NCI-H345 treated with DMSO at 0.1 percent for 48 hours (cell line): ENCODE data around the gene PRKCB.
"Not testable (repeated sequence)": the region's sequence is repeated elsewhere in the genome, so short reads cannot be mapped to it uniquely, and the experiment has no call there.

ENCODE experiments used
- DNase-seq: peaks from one replicate; lab custom pipeline; 2025; ENCODE audit not compliant: unreplicated experiment; lab: John Stamatoyannopoulos, UW

PRKCB gene

DNA sequence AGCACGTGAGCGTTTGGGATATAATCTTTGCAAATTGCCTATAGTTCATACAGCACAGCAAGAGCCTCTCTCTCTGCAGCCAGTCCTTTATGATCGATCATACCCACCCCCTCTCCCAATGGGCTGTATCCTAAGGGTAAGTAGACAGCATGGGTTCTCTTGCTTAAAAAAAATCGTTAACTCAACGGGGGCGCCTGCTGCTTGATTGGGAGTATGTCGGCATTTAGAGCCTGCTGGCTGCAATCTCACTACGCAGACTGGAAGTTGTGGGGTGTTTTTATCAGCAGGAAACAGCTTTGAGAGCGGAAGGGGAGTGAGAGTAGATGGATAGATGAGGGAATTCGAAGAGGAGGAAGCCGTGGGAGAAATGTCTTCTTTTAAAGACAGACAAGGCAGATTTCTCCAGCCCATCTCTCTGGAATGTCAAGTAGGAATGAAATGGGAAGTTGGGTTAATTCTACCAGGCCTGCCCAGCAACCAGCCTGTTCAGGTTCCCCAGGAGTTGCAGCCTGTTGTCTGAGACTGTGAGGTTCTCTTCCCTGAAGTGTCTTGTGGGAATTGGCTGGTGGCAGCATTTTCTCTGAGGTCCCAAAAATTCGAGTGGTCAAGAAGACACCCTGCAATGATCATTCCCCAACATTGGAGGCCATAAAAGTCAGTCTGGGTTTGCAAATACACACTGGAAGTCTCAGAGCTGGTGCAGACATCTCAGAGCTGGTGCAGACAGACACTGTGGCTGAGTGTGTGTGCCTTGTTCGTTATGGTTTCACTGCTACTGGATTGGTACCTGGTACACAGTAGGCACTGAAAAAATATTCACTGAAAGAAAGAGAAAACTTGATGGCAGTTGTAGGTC lies 65.6 kb downstream of the PRKCB start:
- no peak for DNase-seq

GRCh38 chr16:23902034-23902747 lies 66.4 kb downstream of the PRKCB start:
- no peak for DNase-seq

- DNase-seq = no peak
These were observed 67.1 kb downstream of the PRKCB start for GRCh38 chr16:23902748-23903414.

- DNase-seq = no peak
These were observed 69.2 kb downstream of the PRKCB start for GRCh38 chr16:23905027-23905426.

DNA sequence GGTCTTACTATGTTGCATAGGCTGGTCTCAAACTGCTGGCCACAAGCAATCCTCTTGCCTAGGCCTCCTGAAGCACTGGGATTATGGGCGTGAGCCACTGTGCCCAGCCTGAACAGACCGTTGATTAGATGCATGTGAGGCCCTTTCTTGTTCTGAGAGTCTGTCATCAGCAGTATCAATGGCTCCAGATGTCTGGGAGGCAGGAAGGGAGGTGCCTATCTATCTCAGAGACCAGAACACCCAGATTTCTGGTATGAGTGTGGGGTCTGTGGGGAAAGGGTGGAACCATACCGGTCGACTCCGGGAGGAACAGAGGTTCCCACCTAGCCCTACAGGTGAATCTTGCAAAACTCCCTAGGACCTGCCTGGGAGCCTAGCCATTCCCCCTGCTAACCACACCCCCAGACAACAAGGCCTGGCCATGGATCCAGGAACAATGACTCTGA lies 71.7 kb downstream of the PRKCB start:
- DNase-seq = no peak

GRCh38 chr16:23907903-23908302 lies 72.1 kb downstream of the PRKCB start:
- no peak for DNase-seq

- no peak for DNase-seq
These were observed 73.0 kb downstream of the PRKCB start for GRCh38 chr16:23908790-23909189.

DNA sequence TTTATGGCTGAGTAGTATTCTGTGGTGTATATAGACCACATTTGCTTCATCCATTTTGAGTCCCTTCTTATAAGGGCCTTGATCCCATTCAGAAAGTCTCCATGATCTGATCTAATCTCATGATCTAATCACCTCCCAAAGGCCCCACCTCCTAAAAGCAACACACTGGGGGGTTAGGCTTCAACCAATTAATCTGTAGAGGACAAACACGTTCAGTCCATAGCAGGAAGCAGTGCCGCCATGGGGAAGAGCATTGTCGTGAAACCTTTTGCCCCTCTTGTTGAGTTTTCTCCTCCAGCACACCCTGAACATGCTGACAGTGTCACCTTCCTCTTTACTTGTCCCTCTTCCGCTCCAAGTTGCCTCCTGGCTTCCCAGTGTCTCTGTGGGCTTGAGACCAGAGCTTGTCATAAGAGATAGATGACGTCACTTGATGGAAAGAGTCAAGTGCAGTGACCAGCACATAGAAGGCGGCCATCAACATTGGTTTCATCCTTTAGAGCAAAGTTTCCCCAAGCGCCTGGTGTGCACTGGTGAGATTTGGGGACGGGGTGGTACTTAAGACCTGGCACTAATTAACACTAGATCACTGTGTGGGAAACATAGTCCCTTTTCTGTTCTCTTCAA lies 74.1 kb downstream of the PRKCB start:
- no peak for DNase-seq

GRCh38 chr16:23914946-23915530 lies 79.3 kb downstream of the PRKCB start:
- no peak for DNase-seq

GRCh38 chr16:23916552-23916951 lies 80.8 kb downstream of the PRKCB start:
- DNase-seq = not testable (repeated sequence)

GRCh38 chr16:23917621-23918020 lies 81.8 kb downstream of the PRKCB start:
- DNase-seq = no peak

GRCh38 chr16:23920446-23920845 lies 84.7 kb downstream of the PRKCB start:
- DNase-seq = no peak

DNA sequence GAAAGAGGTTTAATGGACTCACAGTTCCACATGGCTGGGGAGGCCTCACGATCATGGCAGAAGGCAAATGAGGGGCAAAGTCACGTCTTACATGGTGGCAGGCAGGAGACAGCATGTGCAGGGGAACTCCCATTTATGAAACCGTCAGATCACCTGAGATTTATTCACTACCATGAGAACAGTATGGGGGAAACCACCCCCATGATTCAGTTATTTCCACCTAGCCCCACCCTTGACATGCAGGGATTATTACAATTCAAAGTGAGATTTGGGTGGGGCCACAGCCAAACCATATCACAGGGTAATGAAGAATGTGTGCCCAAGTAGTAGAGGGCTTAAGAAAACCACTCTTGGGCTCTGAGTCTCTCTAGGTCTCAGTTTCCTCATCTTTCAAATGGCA lies 85.1 kb downstream of the PRKCB start:
- DNase-seq = no peak

DNA sequence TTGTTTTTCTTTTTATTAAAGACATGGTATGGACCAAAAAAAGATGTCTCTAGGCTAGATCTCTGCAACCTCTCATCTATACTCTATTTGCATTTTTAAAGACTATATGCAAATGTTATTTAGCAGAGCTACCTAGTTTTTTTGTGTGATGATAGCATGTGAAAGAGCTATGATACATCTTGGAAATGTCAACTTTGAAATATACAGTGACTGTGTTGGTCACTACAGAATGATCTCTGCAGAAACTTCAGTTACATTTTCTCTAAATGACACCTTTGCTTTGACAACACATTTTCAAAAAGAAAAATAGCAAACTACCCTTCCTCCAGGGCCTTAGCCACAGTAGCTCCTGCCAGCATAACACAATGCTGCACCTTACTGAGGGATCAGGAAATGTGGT lies 86.6 kb downstream of the PRKCB start:
- DNase-seq = no peak

DNA sequence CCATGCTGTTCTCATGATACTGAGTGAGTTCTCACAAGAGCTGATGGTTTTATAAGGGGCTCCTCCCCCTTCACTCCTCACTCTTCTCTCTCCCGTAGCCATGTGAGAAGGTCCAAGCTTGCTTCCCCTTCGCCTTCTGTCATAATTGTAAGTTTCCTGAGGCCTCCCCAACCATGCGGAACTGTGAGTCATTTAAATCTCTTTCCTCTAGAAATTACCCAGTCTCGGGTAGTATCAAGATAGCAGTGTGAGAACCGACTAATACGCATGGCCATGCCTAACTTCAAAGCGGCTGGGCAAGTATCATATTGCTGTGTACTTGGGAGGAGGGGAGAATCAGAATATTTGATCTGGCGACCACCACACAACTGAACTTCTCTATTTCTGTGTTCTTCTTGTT lies 88.3 kb downstream of the PRKCB start:
- DNase-seq = no peak

DNA sequence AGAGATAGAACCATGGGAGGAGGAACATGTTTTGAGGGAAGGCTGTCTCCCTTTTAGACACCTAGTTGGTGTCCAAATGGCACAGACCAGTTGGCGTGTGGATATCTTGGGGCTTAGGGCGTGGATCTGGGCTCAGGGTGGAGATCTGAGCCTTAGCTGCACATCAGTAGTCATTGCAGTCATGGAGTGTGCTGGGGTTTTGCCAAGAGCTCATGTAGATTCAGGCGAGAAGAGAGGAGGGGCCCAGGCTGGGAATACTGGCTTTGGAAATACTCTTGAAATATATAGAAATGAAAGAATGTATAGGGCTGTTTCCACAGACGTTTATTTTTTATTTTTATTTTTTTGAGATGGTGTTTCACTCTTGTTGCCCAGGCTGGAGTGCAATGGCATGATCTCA lies 92.0 kb downstream of the PRKCB start:
- no peak for DNase-seq

GRCh38 chr16:23929237-23929636 lies 93.5 kb downstream of the PRKCB start:
- no peak for DNase-seq

DNA sequence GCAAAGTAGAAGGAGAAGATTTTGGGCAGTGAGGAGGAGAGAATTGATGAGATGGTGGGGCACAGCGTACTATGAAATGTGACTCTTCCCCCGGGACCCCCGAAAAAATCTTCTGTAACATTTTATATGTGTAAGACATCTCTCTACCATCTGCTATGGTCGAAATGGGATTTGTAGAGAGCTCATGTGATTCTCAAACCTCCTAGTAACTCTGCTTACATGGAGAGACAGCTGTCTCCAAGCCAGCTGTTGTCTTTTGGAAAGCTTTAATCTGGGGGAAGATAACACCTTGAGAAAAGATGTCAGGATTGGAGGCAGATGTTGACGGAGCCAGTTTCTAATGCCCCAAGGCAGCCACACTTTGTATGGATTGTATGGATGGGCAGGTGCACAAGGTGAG lies 94.1 kb downstream of the PRKCB start:
- DNase-seq = no peak

GRCh38 chr16:23930791-23931190 lies 95.0 kb downstream of the PRKCB start:
- DNase-seq = no peak

- no peak for DNase-seq
These were observed 95.4 kb downstream of the PRKCB start for GRCh38 chr16:23931199-23931598.

DNA sequence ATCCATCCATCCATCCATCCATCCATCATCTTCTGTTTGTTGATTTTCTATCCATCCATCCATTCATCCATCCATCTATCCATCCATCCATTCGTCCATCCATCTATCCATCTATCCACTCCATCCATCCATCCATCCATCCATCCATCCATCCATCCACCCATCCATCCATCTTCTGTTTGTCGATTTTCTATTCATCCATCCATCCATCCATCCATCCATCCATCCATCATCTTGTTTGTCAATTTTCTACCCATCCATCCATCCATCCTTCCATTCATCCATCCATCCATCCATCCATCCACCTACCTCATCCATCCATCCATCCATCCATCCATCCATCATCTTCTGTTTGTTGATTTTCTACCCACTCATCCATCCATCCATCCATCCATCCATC lies 97.9 kb downstream of the PRKCB start:
- DNase-seq = not testable (repeated sequence)
